PFSK-1 (cell line): ENCODE results near the gene HS2ST1.

Experiments
- POLR2AphosphoS5 ChIP-seq: IDR thresholded peaks from 2 replicates; pipeline ENCODE4 v1.6.1; 2012; ENCODE audit warnings: low read depth, mild to moderate bottlenecking, control low read depth, low read length, moderate library complexity
- REST ChIP-seq, 2 experiments: IDR thresholded peaks; 2 replicates each; pipeline versions ENCODE4 v1.6.1 to v1.8.0; 2011 to 2012; ENCODE audit warnings: low read depth in 2 of 2, low read length in 2 of 2, control low read depth in 1 of 2, inconsistent platforms in 1 of 2, mild to moderate bottlenecking in 1 of 2, moderate library complexity in 1 of 2; ENCODE audit not compliant: insufficient read depth in 1 of 2

- TF ChIP-seq POLR2AphosphoS5 (no peak), REST (IDR thresholded peaks at IDR 0.05; ENCODE audit: insufficient read depth in 1 of 2, low read depth in 2 of 2, low read length in 2 of 2) (no peak)
Observed at GRCh38 chr1:87042111-87042811, 127.8 kb downstream of the HS2ST1 start.
